Medulla oblongata (tissue), 1 donor: ENCODE data around the gene CFAP100.

Experiments used
- DNase-seq: peaks from one replicate; pipeline ENCODE4 v3.0.0-alpha.2; 2015; ENCODE audit errors: extremely low spot score

CFAP100 gene

DNA sequence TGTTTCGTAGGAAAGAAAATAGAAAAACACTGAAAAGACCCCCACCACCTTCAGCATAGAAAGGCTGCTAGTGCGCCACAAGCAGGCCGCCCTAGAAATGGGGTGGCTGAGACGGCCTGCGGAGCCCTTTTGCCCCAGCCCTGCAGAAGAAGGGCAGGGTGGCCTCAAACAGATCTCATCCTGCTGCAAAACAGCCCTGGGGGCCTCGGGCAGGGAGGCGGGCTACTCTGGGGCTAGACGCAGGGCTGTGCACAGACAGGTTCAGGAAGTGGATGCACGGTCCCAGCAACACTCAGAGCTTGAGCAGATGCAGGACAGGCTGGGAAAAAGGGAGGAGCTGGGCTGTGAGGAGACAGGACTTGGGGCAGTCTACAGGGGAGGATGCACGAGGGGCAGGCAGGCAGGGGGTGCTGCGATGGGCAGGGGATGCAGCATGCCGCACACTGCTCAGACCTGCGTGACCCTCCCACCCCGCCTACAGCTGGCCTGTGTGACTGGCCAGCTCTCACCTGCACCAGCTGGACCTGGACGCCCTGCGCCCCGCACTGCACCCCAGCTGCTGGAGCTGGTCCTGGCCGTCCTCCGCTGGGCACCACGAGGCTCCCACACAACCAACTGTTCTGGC lies 46.7 kb downstream of the CFAP100 start:
- no peak for DNase-seq

DNA sequence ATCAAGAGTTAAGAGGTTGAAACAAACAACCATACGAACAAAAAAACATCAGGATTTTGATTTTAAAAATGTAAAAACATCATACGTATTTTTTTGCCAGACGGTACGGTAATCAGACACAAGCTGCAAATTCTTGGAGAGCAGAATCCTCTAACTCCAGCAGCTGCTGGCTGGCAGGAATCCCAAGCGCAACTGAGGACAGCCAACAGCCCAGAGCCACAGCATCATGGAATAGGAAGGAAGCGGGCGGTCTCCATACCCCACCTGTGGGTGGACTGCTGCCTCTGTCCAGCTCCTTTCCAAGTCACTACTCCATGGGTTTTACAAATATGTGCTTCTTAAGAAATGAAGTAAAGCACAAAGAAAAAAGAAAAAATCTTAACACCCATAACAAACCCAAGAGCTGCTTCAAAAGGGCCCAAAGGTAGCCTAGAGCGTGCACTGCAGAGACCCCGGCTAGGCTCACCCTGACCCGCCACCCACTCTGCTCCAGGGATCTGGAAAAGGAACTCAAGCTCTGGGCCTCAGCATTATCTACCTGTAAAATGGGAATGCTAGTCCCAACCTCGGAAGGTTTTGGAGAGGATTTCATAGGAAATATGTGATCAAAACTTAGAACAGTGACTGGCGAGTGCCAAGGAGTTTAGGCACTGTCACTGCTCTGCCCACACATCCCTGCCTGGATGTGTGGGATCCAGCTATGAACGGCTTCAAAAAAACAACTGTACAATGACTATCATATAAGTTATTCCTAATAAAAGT lies 47.6 kb downstream of the CFAP100 start:
- peak; percentile 25 for DNase-seq

DNA sequence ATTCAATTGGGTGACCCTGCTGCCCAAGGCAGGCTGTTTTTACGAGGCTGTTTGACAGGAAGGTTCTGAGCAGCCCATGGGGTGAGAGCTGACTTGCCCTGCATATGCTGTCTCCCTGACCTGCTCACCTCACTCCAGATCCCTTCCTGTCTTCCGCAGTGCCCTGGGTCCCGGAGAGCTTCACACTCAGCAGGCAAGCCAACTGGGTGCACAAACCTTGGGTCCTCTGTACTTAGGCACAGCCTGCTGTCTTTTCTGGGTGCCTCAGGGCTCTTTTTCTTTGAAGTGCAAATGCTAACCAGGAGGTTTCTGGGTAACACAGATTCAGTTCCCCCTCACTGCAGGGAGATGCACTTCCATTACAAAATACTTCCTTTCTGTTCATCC lies 48.1 kb downstream of the CFAP100 start:
- no peak for DNase-seq

- DNase-seq, result no peak
These were observed 50.8 kb downstream of the CFAP100 start for GRCh38 chr3:126445506-126445905.

DNA sequence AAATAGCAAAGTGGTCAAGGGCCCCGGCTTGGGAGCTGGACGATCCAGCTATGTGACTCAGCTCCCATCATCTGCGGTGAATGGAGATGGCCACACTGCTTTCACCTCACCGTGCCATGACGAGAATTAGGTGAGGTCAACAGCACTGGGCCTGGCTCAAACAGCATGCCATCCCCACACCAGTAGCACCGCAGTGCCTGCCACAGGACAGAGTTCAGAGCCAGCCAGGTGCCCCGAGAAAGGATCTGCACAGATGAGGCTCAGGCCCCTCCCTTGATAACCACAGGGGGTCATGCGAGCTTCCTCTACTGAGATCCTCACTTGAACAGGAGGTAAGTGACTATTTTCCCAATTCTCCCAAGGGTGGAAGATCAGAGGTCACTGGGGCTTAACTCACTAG lies 51.6 kb downstream of the CFAP100 start:
- DNase-seq, result no peak

- DNase-seq, result no peak
These were observed 52.1 kb downstream of the CFAP100 start for GRCh38 chr3:126446791-126447190.

GRCh38 chr3:126447456-126448106 lies 52.9 kb downstream of the CFAP100 start:
- DNase-seq, result no peak

DNA sequence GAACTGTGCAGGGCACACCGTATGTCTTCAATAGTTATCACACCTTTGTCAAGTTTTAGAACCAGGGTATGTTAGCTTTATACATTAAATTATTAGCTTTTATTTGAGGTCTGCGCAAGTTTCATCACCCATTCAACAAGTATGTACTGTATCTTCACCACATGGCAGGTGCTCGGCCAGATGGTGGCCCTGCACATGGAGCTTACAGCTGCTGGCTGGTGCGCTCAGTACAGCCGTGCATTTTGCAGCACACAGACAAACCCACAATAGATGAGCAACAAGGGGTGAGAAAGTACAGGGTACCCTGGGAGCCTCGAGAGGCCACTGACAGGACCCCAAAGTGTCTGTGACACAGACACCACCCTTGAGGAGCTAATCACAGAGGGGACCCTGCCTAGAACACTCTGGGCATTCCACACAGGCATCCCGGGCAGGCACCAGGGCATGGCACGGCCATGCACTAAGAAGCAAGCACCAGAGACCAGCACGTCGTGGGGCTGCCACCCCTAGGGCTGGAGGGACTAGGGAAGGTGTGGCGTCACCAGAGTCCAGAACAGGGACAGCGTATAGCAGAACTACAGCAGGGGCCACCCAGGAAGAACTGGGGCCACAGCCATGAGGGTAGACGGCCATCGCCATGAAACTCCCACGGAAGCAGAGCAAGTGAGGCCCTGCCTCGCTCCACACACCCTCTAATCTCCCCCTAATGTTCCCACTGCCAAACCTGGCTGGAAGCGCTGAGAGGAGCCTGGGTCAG lies 53.6 kb downstream of the CFAP100 start:
- DNase-seq, result no peak

- no peak for DNase-seq
These were observed 54.1 kb downstream of the CFAP100 start for GRCh38 chr3:126448893-126449180.

DNA sequence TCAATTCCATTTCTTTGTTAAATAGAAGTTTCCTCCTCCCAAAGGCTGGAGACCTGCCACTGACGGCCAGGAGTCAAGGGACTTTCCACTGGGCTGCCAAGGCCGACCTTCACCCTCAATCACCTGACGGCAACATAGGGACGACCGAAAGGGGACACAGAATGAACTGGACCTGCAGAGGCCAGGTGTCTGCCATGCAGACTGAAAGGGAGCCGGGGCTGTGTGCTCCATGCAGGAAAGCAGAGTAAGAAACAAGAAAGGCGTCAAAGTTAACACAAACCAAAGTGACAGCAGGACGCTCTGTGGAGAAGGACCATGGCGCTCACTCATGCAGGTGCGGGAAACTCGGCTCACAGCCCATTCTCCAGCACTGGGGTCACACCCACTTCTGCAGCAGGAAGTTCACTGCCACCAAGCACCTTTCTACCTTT lies 54.9 kb downstream of the CFAP100 start:
- no peak for DNase-seq

DNA sequence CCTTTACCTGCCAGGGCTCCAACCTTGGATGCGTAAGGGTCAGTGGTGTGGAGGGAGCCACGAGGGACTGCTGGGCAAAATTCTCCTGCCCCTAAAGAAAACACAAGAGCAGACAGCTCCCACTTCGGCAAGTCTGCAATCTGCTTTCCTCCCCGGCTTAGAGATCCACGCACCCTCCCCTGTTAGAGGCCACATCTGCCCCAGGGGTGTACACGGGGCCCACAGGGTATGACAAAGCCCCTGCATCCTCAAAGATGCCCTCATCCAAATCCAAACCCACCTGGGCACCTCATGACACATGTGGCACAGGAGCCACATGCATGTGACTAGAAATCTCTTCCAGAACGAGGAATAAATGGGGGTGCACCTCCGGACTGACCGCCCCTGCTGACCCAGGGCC lies 55.5 kb downstream of the CFAP100 start:
- DNase-seq, result no peak

- DNase-seq, result no peak
These were observed 56.0 kb downstream of the CFAP100 start for GRCh38 chr3:126450744-126451143.

DNA sequence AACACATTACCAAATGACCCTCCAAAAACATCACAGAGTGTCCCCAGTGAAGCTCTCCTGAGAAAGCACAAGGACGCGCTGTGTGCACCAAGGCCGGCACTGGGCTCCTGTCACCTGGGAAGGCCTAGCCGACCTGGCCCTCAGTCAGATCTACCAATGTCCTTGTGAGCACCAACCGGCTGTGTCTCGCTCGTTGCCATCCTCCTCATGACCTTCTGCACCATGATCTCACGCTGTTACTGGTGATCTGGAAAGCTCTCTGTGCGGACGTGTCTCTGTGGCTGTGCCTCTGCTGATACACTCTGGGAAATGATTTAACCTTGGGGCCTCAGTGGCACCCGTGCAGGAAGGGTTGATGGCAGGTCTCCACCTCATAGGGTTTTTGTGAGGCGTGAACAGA lies 56.8 kb downstream of the CFAP100 start:
- DNase-seq, result no peak

DNA sequence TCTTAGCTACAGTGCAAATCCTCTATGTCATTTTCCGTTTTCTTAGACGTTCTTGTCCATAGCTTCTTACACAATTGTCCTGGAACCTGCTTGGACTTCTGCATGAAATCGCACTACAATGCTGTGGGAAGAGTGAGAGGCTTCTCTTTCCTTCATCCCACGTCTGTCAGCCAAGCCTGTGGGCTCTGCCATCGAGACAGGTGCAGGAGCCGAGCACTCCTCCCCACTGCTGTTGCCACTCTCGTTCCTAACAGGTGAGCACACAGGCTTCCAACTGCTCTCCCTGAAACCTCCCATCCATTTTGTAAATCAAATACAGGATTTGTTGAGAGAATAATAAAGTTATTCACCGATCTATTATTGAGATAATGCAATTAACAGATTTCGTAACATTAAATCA lies 57.5 kb downstream of the CFAP100 start:
- no peak for DNase-seq

DNA sequence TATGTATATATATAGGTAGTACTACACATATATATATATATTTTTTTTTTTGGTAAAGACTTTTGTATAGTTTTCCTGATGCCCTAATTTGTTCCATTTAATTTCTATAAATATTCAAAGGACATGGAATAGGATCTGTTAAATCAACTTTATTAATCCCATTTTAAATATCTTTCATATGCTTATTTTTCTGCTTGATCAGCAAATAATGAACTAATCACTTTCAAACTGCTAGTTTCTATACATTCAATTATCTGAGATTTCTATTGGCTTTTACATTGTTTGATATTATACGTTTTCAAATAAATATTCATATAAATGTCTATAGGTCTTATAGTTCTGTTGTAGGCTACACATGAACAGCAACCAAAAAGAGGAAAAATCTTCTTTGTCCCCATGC lies 59.3 kb downstream of the CFAP100 start:
- no peak for DNase-seq

- no peak for DNase-seq
These were observed 59.9 kb downstream of the CFAP100 start for GRCh38 chr3:126454437-126455198.

DNA sequence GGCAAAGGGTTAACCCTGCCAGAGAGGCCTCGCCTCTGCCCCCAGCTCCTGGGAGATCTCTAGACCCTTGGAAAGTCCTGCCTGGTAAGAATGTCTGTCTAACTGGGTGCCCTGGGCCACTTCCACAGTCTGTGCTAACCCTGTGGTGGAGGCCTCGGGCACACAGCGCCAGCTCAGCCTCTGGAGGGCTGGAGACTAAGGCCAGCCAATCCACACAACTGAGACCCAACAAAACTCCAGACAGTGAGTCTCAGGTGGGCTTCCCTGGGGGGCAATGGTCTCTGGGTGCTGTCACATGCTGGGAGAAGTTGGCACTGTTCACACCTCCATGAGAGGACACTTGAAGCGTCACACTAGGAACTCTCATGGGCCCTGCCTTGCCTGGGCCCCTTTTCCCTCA lies 61.5 kb downstream of the CFAP100 start:
- DNase-seq, result no peak

GRCh38 chr3:126456766-126457388 lies 62.2 kb downstream of the CFAP100 start:
- no peak for DNase-seq

- no peak for DNase-seq
These were observed 64.5 kb downstream of the CFAP100 start for GRCh38 chr3:126459111-126459762.

DNA sequence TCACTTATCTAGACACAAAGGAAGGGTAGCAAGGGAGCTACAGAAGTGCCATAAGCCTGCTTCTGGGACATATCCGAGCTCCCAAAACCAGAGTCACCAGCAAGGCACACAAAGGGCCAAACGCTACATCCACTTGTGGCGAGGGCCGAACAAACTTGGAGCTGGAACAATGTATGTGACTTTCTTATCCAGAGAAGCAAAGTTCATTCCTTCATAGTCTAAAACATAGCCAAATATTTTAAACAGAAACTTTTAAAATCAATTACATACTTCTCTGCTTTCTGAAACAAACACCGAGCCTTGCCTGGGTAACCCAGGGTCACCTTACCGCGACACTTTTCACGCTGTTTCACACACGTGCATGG lies 65.0 kb downstream of the CFAP100 start:
- no peak for DNase-seq

DNA sequence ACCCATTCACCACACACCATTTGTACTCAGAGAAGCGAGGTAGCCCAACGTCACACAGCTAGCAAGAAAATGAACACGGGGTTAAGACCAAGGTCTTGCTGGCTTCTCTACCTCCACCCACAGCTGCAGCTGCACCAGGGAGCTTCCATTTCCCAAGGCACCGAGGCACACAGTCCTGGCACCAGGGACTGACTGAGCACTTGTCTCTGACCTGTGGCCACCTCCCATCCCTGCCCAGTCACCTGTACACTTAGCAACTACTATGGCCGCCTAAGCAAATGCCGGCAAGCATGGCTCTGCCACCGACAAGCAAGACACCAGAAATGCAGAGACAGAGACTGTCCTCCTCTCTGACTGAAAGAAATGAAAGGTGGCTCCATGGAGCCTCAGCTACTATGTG lies 65.7 kb downstream of the CFAP100 start:
- DNase-seq, result no peak
